IMR-90 (cell line): ENCODE results near the gene TMEM163. TPM values are rescaled to one million over a fixed set of nuclear protein-coding genes. Genes with fewer than 3 reads are reported as not detected.
"Not testable (repeated sequence)": the region's sequence is repeated elsewhere in the genome, so short reads cannot be mapped to it uniquely, and the experiment has no call there.

Experiments
- ATAC-seq: fragments of 200-7000 bp; cut with Tn5 transposase; 2 replicates; pipeline ENCODE4 v1.9.1; 2020; ENCODE audit warnings: low read depth, mild to moderate bottlenecking, moderate library complexity
- BruUV-seq: library from RNA; stranded (reverse); fragments of 400-500 nt; replicated peaks from 2 replicates; lab custom pipeline; 2021; lab: Mats Ljungman, UMichigan
- CTCF ChIA-PET: fragments of 300-600 bp; formaldehyde crosslinking; extraction: SDS; loops from one replicate; lab custom pipeline; 2021; ENCODE audit warnings: antibody characterized with exemption; lab: Yijun Ruan, JAX
- POLR2A ChIA-PET: fragments of 300-600 bp; sonication (Branson Sonifier 250); formaldehyde crosslinking; loops from one replicate; lab custom pipeline; 2022; ENCODE audit warnings: antibody characterized with exemption; ENCODE audit not compliant: unreplicated experiment; lab: Charles Lee
- DNase-seq: peaks from one replicate; pipeline ENCODE4 v3.0.0; 2013
- H2AFZ ChIP-seq: replicated peaks from 2 replicates; pipeline ENCODE3; 2013; ENCODE audit warnings: low read length, mild to moderate bottlenecking; ENCODE audit not compliant: poor library complexity
- H2AK5ac ChIP-seq: 2 replicates; pipeline ENCODE4 v1.6.1; 2013; ENCODE audit warnings: low read depth, low read length, inconsistent platforms
- H2AK9ac ChIP-seq: replicated peaks from 2 replicates; pipeline ENCODE3; 2013; ENCODE audit warnings: mild to moderate bottlenecking, low read depth, low read length, moderate library complexity; ENCODE audit not compliant: poor library complexity
- H2BK120ac ChIP-seq: 2 replicates; pipeline ENCODE4 v1.6.1; 2013; ENCODE audit warnings: low read depth, low read length, inconsistent platforms
- H2BK15ac ChIP-seq: 3 replicates; pipeline ENCODE4 v1.6.1; 2013; ENCODE audit warnings: low read depth, low read length, inconsistent platforms
- H2BK20ac ChIP-seq: 2 replicates; pipeline ENCODE4 v1.6.1; 2013; ENCODE audit warnings: low read depth, mild to moderate bottlenecking, inconsistent platforms, low read length, moderate library complexity
- H2BK5ac ChIP-seq: 2 replicates; pipeline ENCODE4 v1.6.1; 2013; ENCODE audit warnings: mild to moderate bottlenecking, low read depth, low read length, inconsistent platforms; ENCODE audit not compliant: poor library complexity, severe bottlenecking
- H3K14ac ChIP-seq: replicated peaks from 2 replicates; pipeline ENCODE4 v1.6.1; 2013; ENCODE audit warnings: low read depth, low read length, inconsistent platforms
- H3K18ac ChIP-seq: 2 replicates; pipeline ENCODE4 v1.6.1; 2013; ENCODE audit warnings: low read depth, low read length, control low read depth
- H3K23ac ChIP-seq: 2 replicates; pipeline ENCODE4 v1.6.1; 2013; ENCODE audit warnings: low read depth, low read length, inconsistent platforms
- H3K27ac ChIP-seq: 2 replicates; pipeline ENCODE4 v1.5.1; 2013; ENCODE audit warnings: mild to moderate bottlenecking, control low read depth, low read length; ENCODE audit not compliant: insufficient read depth
- H3K27me3 ChIP-seq: 2 replicates; pipeline ENCODE4 v1.6.1; 2013; ENCODE audit warnings: low read length; ENCODE audit not compliant: control insufficient read depth, insufficient read depth
- H3K36me3 ChIP-seq: 2 replicates; pipeline ENCODE4 v1.6.1; 2013; ENCODE audit warnings: low read length, mixed read lengths; ENCODE audit not compliant: control insufficient read depth, insufficient read depth
- H3K4ac ChIP-seq: 2 replicates; pipeline ENCODE4 v1.6.1; 2013; ENCODE audit warnings: low read depth, low read length, inconsistent platforms
- H3K4me1 ChIP-seq: 2 replicates; pipeline ENCODE4 v1.6.1; 2013; ENCODE audit warnings: low read length, mixed read lengths; ENCODE audit not compliant: control insufficient read depth, insufficient read depth
- H3K4me2 ChIP-seq: 2 replicates; pipeline ENCODE4 v1.6.1; 2013; ENCODE audit warnings: low read depth, mild to moderate bottlenecking, control low read depth, low read length, moderate library complexity
- H3K4me3 ChIP-seq: 2 replicates; pipeline ENCODE4 v1.5.1; 2013; ENCODE audit warnings: low read depth, mild to moderate bottlenecking, control low read depth, low read length, moderate library complexity; ENCODE audit not compliant: insufficient read depth
- H3K56ac ChIP-seq: 2 replicates; pipeline ENCODE4 v1.6.1; 2013; ENCODE audit warnings: low read length, inconsistent platforms; ENCODE audit not compliant: insufficient read depth; ENCODE audit errors: extremely low read depth
- H3K79me1 ChIP-seq, 2 experiments: 2 replicates each; pipeline ENCODE4 v1.6.1; 2013; ENCODE audit warnings: low read length in 2 of 2, inconsistent platforms in 1 of 2, low read depth in 1 of 2
- H3K9ac ChIP-seq: 2 replicates; pipeline ENCODE4 v1.6.1; 2013; ENCODE audit warnings: low read depth, low read length, control low read depth
- H3K9me1 ChIP-seq: 2 replicates; pipeline ENCODE4 v1.6.1; 2013; ENCODE audit warnings: low read length, inconsistent platforms; ENCODE audit not compliant: insufficient read depth
- H3K9me3 ChIP-seq: 2 replicates; pipeline ENCODE4 v1.6.1; 2013; ENCODE audit warnings: low read length; ENCODE audit not compliant: control insufficient read depth, insufficient read depth
- H4K20me1 ChIP-seq: 2 replicates; pipeline ENCODE4 v1.6.1; 2013; ENCODE audit warnings: low read length, inconsistent platforms; ENCODE audit not compliant: insufficient read depth
- H4K5ac ChIP-seq: 2 replicates; pipeline ENCODE4 v1.6.1; 2013; ENCODE audit warnings: mild to moderate bottlenecking, low read depth, low read length, control low read depth
- H4K8ac ChIP-seq, 2 experiments: 2 replicates each; pipeline ENCODE4 v1.6.1; 2013; ENCODE audit warnings: low read depth in 2 of 2, low read length in 2 of 2, control low read depth in 1 of 2, inconsistent platforms in 1 of 2
- H4K91ac ChIP-seq: 2 replicates; pipeline ENCODE4 v1.6.1; 2013; ENCODE audit warnings: low read depth, low read length, inconsistent platforms; ENCODE audit not compliant: insufficient read depth
- MAFK ChIP-seq: IDR thresholded peaks from 2 replicates; pipeline ENCODE4 v1.6.1; 2012; ENCODE audit warnings: low read depth, low read length, improper control_type of control experiment
- RAD21 ChIP-seq: IDR thresholded peaks from 2 replicates; pipeline ENCODE4 v1.6.1; 2012; ENCODE audit warnings: low read length, improper control_type of control experiment
- SMC3 ChIP-seq: fragments of 150-350 bp; IDR thresholded peaks from 2 replicates; pipeline ENCODE4 v1.6.1; 2016; ENCODE audit warnings: low read depth, mild to moderate bottlenecking, antibody characterized with exemption, low read length, moderate library complexity
- WGBS, 2 experiments: methylation state at CpG; one replicate each; pipeline versions ENCODE4 v1.1.5 to v1.1.7; 2013; ENCODE audit warnings: missing lambda C conversion rate in 2 of 2; ENCODE audit not compliant: insufficient read length in 1 of 2; ENCODE audit errors: extremely low coverage in 2 of 2; 5-methylcytosine and 5-hydroxymethylcytosine counted together
- dilution Hi-C: fragments of 300-500 bp; cut with HindIII; formaldehyde crosslinking; loops from one replicate; pipeline ENCODE4 v1.14.3; 2018; ENCODE audit warnings: low sequenced_read_pairs; ENCODE audit not compliant: unreplicated experiment
- in situ Hi-C: fragments of 300-500 bp; cut with MboI; formaldehyde crosslinking; loops from 3 replicates; pipeline ENCODE4 v1.14.3; 2019; ENCODE audit warnings: low sequenced_read_pairs, inconsistent platforms, mixed read lengths
- intact Hi-C: fragments of 100-400 bp; cut with micrococcal nuclease; formaldehyde crosslinking; loops from 2 replicates; pipeline ENCODE4 v1.10.0; 2022
- polyA plus RNA-seq, 3 experiments: library from polyadenylated mRNA; depleted of rRNA; stranded (reverse); fragments of >200 nt; gene quantifications; 2 replicates each; pipeline ENCODE4 v1.2.3, GENCODE V29; 2012; ENCODE audit warnings: low replicate concordance in 1 of 3
- total RNA-seq: library from RNA; depleted of rRNA; stranded (reverse); fragments of >200 nt; gene quantifications from 2 replicates; pipeline ENCODE4 v1.2.3, GENCODE V29; 2012
- TF ChIP-seq, protein P1 (sequence below): fragments of 150-350 bp; IDR thresholded peaks from 2 replicates; pipeline ENCODE4 v1.6.1; 2016; ENCODE audit warnings: low read depth, mild to moderate bottlenecking, low read length, moderate library complexity, borderline replicate concordance
- TF ChIP-seq, protein P2 (sequence below): fragments of 150-350 bp; IDR thresholded peaks from 2 replicates; pipeline ENCODE4 v1.6.1; 2017; ENCODE audit warnings: mild to moderate bottlenecking, antibody characterized with exemption, low read length, low read depth

TMEM163 gene
- total and polyA plus RNA-seq, 2 of the 4 experiments (the other 2 are of a cell fraction): not detected

DNA sequence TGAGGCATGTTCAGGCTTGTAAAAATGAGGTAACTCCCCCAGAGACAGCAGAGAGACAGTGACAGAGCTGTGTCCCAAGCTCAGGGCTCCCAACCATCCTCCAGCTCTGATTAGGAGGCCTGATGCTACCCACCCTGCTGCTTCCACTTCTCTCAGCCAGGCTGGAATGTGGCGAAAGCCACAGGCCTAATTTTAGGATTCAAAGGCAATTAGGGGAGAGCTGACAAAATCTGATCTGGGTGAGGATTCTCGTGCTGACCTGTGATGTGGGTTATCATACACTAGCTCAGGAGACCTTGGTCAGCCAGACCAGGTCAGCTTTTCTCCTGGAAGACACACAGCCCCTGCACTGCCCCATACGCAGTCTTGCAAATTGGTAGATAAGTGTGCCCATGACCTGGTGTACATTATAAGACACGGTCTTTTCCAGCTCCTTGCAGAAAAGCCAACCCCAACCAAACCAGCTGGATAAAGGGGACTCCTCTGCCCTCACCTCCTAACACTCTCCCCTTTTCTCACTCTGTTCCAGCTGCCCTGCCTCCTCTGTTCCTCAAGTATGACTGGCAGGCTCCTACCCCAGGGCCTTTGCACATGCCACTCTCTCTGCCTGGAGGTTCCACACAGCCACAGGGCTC, 239.0 kb downstream of the TMEM163 start:
- H3K4me2 ChIP-seq: no peak overlapping the region
- POLR2A ChIA-PET: no interaction called here
- no peak overlapping the region for H2AK5ac ChIP-seq
- H3K27me3 ChIP-seq: peaks cover 8% of the 10 kb centered on the region; the same call in 1 of the 2 replicates
- no peak overlapping the region for H3K18ac ChIP-seq
- H3K79me1 ChIP-seq: no peaks in the 10 kb centered on the region
- H2BK120ac ChIP-seq: no peak overlapping the region
- H3K9me3 ChIP-seq: no peaks in the 10 kb centered on the region; the same call in 1 of the 2 replicates
- no peak for TF ChIP-seq SMC3
- no peak for TF ChIP-seq MAFK
- TF ChIP-seq, protein P1, sequence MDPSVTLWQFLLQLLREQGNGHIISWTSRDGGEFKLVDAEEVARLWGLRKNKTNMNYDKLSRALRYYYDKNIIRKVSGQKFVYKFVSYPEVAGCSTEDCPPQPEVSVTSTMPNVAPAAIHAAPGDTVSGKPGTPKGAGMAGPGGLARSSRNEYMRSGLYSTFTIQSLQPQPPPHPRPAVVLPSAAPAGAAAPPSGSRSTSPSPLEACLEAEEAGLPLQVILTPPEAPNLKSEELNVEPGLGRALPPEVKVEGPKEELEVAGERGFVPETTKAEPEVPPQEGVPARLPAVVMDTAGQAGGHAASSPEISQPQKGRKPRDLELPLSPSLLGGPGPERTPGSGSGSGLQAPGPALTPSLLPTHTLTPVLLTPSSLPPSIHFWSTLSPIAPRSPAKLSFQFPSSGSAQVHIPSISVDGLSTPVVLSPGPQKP: no peak
- TF ChIP-seq RAD21: no peak
- TF ChIP-seq, protein P2, sequence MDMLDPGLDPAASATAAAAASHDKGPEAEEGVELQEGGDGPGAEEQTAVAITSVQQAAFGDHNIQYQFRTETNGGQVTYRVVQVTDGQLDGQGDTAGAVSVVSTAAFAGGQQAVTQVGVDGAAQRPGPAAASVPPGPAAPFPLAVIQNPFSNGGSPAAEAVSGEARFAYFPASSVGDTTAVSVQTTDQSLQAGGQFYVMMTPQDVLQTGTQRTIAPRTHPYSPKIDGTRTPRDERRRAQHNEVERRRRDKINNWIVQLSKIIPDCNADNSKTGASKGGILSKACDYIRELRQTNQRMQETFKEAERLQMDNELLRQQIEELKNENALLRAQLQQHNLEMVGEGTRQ: no peak
- H3K56ac ChIP-seq: no peak overlapping the region
- no peaks in the 10 kb centered on the region for H3K36me3 ChIP-seq
- H3K23ac ChIP-seq: no peak overlapping the region
- CTCF ChIA-PET: interaction anchor here (0.5 kb wide), 1 partner anchor 15 kb away, joined by 3 read pairs; no protein-coding TSS in a partner anchor
- H3K4ac ChIP-seq: no peak overlapping the region
- no peak overlapping the region for H3K14ac ChIP-seq
- H3K27ac ChIP-seq: no peak overlapping the region
- dilution Hi-C loops: no loop called here
- H3K4me3 ChIP-seq: no peak overlapping the region
- no peak overlapping the region for H2BK15ac ChIP-seq
- no peak overlapping the region for H2AK9ac ChIP-seq
- no peak overlapping the region for H3K9ac ChIP-seq
- no peak overlapping the region for H4K8ac ChIP-seq
- intact Hi-C loops: no loop called here
- H2AFZ ChIP-seq: no peak overlapping the region
- in situ Hi-C loops: no loop called here
- ATAC-seq (no peak), DNase-seq (no peak)
- no peak overlapping the region for H2BK5ac ChIP-seq
- no peak overlapping the region for H2BK20ac ChIP-seq
- no peak overlapping the region for H4K5ac ChIP-seq
- no peaks in the 10 kb centered on the region for H3K4me1 ChIP-seq
- WGBS, 2 experiments: no CpG with 5 or more reads among the region's 4 CpGs
- BruUV-seq: no TSS peak
- H3K9me1 ChIP-seq: no peaks in the 10 kb centered on the region
- no peak overlapping the region for H4K91ac ChIP-seq
- H4K20me1 ChIP-seq: no peaks in the 10 kb centered on the region

DNA sequence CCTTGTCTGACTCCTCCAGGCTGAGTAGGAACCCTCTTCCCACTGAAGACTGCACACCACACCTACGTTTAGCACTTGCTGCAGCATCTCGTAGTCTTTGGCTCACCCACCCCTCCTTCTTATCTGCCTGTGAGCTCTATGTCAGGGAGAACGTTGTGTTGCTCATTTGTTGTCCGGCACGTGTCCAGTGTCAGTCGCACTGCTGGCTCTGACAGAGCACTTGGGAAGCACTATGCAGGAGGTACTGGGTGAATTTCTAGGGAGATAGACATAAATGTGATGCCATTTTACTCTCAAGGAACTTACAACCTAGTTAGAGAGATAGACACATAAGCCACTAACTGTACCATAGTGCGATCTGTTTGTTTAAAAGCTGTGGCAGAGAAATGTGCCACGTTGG, 241.8 kb downstream of the TMEM163 start:
- H3K23ac ChIP-seq, H3K4me1 ChIP-seq, H2AK5ac ChIP-seq, CTCF ChIA-PET, H3K79me1 ChIP-seq, H2BK120ac ChIP-seq, H2BK15ac ChIP-seq, H4K20me1 ChIP-seq, H3K4ac ChIP-seq, POLR2A ChIA-PET, intact Hi-C loops, H3K27ac ChIP-seq, H3K36me3 ChIP-seq, H3K56ac ChIP-seq, H3K9ac ChIP-seq, H3K4me2 ChIP-seq, ATAC-seq, H3K9me1 ChIP-seq, BruUV-seq, H2AFZ ChIP-seq, H3K27me3 ChIP-seq, H2BK20ac ChIP-seq, dilution Hi-C loops, H3K18ac ChIP-seq, H3K9me3 ChIP-seq, H2AK9ac ChIP-seq, H4K5ac ChIP-seq, H4K8ac ChIP-seq, H4K91ac ChIP-seq, DNase-seq, H3K4me3 ChIP-seq, H3K14ac ChIP-seq, H2BK5ac ChIP-seq, in situ Hi-C loops: not testable (repeated sequence)
- WGBS, 2 experiments: 8% methylated on average over 2 of the region's 8 CpGs; no CpG with 5 or more reads in 1 of the 2 experiments
